HT-29 (cell line): Measurements from ENCODE around the gene SDCCAG8. TPM values are rescaled to one million over a fixed set of nuclear protein-coding genes. Genes with fewer than 3 reads are reported as not detected.

Experiments used
- DNase-seq: peaks from one replicate; pipeline ENCODE4 v3.0.0-alpha.2; 2015; ENCODE audit warnings: low spot score
- total RNA-seq: library from RNA; depleted of rRNA; stranded (reverse); fragments of >200 nt; shearing (Covaris generic); gene quantifications from 2 replicates; pipeline ENCODE4 v1.2.3, GENCODE V29; 2014

Gene SDCCAG8
- total RNA-seq, 1 experiment from 2014 or later: 9.7 TPM

DNA sequence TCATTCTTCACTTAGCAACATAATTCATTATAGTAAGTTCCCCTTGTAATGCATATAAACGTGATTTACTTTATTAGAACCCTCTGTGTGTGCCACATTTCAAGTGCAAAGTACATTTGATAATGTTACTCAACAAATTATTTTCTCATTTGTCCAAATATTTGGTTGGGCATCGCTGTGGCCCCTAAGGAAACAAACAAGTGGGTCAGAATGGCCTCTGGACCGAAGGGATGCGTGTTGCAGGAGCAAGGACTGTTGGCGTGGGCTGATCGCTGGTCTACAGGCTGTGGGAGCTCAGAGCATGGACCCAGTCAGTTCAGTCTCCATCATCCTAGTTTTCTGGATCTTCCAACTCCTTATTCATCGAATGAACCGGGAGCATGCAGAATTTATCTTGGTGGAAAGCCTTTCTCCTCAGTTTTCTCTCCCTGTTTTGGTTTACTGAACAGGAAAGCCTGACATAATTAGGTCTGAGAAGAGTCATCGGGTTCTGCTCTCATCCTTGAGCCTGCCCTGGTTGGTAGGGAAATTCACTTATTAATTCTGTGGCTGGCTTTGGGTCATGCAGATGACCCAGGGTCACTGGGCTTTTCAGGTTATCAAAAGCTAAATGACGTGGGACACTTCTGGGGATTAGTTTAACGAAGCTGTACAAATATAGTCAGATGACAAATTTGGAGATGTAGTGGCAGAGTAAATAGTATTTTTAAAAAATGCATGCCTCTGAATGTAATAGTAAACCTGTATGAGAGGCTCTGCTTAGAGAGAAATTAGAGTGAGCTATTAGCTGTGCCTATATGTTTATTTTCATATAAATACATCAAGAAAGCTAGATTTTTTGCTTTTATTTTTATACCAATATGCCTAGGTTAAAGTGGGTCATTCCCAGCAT, 200.2 kb downstream of the SDCCAG8 start:
- no peak for DNase-seq

DNA sequence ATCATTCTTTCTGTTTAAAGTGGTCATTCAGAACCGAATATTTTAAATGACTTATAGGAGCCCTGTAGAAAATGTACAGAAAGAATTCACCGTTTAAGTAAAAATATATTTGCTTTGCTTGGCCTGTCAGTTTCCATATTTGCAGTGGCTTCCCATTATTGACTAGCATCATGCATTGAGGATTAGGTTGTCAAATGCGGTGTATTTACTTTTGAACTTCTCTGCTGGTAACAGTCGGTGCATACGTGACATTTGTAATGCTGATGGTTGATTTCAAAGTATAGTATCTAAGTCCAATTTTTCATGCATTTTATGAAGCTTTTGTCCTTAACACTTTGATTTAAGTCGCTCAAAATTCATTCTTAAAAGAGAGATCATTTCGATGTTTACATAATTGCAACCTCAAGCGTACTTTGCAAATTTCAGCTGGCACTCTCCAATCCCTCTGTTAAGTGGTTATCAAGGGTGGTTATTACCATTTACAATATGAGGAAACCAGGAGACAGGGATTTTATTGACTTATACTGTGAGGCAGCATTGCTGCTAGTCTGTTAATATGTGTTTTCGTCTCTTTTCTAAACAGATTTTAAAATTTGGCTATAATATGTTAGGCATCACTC, 201.6 kb downstream of the SDCCAG8 start:
- DNase-seq: no peak

DNA sequence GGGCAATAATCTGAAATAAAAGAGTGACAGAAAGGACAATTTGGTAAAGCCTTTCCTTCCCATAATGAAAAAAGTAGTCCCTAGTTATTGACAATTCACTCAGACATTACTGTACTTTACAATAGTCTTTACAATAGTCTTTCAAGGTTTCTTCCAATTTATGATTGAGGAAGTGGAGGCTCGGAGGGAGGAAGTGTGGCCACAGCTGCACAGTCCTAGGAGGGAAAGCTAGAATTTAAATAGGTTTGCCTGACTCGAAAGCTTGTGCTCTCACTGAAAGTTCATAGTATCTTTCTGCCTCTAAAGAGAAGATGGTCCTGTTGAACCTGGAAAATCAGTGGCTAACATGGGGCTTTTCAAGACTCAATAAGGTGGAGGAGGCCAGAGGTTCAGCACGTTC, 203.2 kb downstream of the SDCCAG8 start:
- no peak for DNase-seq

DNA sequence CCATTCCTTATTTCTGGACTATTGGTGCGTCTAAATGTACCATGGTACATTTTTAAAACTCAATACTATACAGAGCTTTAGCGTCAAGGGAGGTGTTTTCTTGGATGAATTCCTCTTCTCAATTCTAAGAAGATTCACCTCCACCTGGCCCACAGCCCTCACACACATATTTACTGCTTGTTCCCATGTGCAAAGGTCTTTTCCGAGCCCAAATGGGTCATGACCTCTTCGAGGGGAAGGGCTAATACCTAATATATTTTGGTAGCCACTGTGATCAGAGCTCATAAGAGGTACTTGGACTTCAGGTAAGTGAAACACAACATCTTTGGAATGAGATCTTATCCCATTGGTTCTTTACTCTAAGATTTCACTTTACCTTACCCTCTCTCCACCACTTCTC, 205.9 kb downstream of the SDCCAG8 start:
- no peak for DNase-seq

DNA sequence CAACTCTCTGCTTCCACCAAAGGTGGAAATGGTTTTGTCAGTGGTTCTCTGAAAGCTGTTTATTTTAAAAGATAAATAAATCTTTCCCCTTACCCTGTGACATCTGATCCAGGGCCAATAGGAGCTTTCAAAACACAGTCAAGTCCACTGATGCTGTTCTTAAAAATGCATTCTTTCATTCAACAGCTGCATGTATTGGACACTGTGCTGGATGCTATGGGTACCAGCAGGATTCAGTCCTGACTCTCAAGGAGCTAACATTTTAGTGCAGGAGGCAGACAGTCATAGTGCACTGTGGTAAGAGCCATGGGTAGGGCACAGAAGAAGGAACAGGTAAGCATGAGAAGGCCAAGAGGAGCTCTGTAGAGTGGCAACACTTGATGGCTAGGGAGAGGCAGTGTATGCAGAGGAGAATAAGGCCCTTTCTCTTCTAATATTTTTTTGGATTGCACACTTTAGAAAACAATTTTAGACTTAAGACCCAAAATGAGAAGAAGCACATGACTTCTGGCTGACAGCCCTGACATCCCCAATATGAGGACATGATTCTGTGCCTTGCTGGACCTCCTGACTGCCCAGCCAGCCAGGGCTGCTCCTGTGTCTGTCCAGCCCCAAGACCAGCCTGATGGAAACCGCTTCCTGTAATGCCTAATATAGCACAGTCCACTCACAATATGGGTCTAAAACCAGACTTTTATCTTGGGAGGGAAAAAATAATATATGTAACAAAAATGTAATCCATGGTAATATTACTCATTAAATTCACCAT, 207.3 kb downstream of the SDCCAG8 start:
- no peak for DNase-seq

DNA sequence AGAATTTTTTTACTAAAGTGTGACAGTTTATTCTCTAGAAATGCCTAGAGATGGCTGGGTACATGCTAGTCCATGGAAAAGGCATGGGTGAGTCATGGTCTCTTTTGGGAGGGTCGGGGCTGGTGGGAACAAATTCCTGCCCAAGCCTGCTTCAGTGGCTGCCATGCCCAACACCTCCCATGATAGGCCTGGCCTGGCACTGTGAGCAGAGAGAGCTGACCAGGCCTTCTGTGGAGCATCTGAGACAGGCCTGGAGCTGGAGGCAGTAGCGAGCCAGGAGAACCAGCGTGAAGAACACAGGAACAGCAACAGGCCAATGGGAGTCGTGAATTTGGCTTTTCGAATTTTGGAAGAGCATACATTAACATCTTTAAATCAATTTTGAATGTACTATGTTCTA, 209.2 kb downstream of the SDCCAG8 start:
- no peak for DNase-seq

DNA sequence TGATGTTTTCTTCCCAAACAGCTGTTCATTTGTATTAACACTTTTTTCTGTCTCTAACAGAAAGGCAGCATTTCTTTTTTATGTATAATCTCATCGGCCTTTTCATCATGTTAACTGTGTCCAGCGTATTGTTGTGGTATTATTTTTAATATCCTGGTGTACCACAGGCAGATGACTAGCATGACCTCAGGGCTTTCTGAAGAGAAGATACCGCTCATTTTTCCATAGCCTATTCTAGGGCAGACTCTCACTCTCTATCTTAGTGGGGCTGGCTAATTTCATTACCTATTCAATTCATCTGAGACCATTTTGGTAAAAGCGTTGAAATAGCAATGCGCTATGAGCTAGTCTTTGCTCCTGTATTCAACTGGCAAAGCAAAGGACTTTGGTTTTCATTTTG, 209.9 kb downstream of the SDCCAG8 start:
- DNase-seq: no peak

DNA sequence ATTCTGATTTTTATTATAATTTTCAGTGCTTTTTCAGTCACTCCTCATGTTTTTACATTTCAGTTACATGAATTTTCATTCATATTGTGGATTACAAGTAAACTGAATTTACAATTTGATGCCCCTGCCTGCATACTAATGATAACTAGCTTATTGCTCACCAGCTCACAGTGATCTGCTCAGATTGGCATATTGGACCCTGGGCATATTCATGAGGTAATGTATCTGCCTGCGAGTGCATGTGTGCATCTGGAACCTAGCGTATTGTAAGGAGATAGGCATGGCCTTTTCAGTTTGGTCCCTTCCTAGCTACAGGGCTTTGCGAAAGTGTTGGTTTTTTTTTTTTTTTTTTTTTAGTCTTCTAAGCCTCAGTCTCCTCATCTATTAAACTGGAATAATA, 213.7 kb downstream of the SDCCAG8 start:
- no peak for DNase-seq

DNA sequence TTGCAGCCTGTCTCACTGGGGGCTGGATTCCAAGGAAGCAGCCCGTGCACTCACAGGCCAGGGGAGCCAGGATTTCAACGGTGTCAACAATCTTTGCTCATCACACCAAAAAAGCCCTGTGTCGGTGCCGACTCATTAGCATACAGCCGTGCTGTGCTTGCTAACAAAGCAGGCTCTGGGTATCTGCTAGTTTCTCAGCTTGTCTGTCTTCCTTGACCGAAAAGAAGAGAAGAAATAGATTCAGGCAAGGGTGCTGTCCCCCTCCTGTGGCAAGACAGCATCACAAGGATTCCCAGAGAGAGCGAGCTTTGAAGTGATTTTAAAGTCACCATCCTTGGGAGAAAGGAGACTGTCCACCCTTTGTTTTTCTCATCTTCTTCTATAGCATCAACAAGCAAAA, 214.7 kb downstream of the SDCCAG8 start:
- DNase-seq: no peak

DNA sequence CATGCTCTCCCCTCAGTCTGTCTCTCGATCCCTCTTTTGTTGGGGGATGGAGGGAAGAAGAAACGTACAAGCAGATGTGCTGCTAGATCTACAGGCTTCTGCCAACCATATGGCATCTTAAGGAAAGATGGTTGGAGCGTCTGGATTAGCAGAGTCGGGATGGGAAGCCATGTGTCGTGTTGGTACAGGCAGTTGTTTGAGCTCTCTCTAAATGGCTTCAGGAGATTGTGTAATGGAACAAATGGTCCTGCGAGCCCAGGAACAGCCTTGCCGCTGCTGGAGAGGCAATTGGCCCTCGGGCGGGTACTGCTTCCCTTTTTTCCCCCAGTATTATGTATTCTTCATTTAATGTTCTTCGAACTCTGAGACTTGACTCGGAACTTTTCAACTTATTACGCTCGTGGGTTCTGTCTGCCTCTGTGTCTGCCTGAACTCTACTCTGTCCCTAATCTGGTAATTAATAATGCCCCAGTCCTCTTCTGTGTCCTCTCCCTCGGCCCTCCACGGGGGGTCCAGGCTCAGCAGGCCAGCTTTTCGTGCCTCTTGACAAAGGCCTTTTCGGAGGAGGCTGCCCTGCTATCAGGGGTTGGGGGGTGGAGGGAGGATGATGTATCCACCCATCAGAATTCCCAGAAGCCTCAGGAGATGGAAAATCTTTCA, 215.3 kb downstream of the SDCCAG8 start:
- no peak for DNase-seq

DNA sequence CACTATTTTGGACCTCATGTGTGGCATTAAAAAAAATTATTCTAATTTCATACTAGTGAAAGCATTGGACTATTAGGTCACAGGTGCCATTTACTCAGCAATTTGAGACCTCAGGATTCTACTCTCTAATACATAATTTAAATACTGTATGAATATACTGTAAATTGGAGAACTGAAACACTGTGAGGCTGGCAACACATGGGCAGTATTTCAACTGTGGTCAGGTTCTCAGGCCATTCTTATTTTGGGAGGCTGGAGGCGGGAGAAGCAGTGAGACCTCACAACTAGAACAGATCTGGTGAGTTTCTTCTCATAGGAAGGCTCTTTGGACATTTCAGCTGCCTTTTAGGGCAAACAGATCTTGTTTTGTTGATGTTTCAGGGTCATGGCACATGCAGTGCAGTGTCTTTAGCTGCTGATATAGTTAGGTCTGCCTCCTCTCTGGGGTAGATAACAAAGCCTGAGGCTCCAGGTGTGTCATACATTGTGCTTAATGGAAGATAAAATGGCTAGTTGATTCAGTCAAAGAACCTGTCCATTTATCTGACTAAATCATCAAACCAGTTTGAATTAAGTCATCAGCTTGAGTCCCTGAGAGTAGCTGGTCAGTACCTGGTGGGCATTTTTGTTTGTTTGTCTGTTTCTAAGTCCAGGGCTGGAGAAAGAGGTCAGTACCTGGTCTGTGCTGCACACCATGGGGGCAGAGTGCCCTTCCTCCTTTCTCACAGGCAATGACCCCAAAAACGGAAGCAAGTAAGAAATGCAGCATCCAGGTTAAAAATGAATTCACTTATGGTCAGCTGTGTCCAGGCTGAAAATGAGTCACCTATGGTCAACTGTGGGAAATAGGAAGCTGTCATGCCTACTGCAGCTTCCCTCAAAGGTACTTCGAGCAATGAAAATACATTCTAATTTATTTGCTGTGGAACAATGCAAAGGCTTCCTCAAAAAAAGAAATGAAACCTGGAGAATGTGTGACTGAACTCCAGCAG, 216.2 kb downstream of the SDCCAG8 start:
- no peak for DNase-seq

DNA sequence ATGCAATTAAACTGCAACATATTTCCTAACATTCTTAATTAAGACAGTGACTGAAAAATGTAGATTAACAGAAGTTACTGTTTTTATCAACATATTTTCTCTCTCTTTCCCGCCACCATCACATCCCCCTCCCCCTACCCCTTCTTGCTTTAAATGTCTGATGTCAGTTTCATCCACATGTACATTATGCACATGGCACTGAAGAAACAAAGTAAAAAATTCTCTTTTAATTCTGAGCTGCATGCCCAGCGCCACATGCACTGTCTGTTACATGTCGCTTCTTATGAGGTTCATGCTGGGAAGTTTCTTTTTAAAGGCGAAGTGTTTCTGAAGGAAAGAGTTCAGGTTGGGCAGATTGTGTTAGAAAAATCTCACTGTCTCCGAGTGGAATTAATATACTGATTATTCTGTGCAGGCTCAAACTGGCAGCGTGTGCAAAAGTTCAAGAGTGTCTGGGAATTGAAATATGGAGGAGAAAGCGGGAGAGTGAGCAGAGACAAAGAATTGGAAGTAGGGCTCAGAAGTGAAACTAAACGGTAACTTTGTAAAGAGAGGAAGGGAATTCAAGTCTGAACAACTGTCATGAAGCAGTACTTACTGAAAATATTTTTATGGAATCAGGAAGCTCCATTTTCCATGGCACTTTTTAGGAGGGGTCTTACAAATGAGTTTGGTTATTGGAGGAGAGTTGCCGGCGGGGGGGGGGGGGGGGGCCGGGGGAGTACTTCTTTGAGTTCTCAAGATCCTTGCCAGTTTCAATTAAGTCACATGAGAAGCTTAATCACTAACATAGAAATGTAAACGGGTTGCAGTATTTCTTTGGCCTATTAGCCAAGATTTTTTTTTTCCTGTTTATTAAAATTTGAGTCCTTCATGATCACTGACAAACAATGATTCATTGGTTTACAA, 217.6 kb downstream of the SDCCAG8 start:
- no peak for DNase-seq

DNA sequence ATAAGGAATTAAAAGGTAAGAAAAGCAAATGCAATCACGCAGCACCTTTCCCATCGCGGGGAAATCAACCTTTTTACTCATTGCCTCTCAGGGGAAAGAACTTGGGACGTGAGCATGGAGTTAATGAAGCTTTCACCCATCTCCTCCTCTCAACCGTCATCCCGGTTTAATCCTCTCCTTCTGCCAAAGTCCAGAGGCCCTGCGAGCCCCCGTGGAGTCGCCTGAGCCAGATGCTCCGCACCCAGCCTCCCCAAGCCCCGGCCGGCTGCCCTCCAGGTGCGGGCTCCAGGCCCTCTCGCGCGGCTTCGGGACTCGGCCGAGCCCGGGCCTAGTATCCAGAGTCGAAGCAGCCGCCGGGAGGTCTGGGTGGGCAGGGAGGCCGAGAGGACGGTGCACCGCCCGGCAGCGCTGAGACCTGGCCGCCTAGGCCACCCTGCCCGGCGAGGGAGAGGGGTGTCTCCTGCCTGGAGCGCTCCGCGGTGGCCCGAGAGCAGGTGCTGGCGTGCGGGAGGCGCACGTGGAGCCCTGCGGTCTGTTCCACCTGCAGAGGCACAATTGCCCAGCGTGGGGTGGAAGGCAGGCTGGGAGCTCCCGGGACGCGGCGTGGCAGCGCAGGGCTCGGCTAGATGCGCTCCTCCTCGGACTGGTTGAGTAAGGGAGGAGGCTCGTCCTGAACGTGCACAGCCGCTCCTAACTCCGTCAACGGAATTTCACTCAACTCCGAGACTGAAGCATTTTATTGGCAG, 218.5 kb downstream of the SDCCAG8 start:
- DNase-seq: no peak

DNA sequence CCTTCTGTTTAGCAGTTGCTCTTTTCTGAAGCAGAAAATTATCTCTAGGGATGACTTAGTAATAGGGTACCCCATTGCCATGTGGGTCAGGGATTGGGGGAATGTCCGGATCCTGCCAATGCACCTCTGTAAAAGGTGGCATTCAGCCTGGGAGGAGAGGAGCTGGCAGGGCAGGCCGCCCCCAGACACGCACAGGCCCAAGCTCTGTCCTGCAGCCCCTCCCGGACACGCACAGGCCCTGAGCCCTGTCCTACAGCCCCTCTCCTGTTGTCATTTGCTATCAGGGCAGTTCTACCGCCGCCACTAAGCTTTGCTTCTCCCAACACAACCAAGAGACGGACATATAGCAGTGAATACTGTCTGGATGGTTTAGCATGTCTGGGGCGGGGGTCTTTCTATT, 219.1 kb downstream of the SDCCAG8 start:
- DNase-seq: no peak

DNA sequence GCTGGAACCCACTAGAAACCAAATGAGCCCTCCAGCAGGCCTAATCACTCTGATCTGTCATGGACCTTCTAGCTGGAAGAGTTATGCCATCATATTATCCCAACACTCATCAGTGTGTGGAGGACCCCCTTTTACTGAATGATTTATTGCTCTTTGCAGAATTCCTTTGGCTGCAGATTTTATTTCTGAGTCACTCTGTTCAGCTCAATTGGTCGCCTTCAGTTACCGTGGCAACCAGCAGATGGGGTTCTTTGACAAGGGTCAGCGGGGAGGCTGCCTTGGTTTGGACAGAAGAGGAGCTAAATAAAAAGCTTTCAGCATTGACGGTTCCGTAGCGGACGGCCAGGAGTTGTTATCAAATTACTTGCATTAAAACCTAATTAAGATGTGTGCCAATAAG, 220.1 kb downstream of the SDCCAG8 start:
- no peak for DNase-seq

DNA sequence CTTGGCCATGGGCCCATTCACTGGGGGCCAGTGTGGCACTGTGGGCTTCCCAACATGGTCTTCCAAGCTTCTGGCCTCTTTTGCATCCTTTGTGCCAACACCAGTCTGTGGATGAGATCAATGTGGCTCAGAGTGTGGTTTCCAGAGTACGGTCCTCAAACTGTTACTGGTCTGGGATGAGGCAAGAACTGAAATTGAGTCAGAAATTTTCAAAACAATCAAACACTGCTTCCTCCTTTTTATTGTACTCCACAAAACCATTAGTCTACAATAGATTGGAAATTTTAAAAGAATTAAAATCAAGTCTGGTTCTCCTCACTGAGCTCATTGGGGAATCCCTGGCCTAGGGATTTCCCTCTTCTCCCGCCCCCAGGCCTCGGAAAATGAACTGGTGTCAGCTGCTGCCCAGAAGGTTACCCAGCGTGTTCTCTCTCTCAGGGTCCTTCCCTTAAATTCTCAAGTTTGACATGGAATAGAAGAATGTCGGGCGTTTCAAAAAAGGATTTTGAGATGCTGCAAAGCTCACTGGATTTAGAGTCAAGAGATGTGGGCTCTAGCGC, 222.0 kb downstream of the SDCCAG8 start:
- no peak for DNase-seq

DNA sequence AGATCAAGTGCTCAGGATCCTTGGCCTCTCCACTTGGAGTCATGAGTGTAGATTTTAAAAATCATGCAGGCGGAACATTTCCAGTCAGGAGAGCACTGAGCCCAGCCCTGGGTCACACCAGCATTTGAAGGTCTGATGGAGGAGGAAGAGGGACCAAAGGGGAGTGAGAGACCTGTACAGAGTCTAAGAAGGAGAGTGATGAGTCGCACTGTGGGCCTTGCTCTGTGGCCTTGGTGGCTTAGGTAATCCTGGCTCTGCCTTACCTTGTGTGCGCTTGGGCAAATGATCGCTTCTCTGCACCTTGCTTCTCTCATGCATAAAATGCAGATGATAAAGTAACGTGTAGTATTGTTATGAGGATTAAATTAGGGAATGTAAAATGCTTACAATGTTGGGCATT, 225.3 kb downstream of the SDCCAG8 start:
- DNase-seq: no peak
